Astrocyte (in vitro differentiated cells and primary cell): ENCODE data around the gene SCNN1A.

Experiments used
- CTCF ChIP-seq: IDR thresholded peaks from 2 replicates; pipeline ENCODE4 v1.5.1; 2011; ENCODE audit warnings: low read depth, mild to moderate bottlenecking, inconsistent platforms, low read length, moderate library complexity; ENCODE audit not compliant: insufficient read depth
- EZH2 ChIP-seq: IDR thresholded peaks from 2 replicates; pipeline ENCODE4 v1.6.1; 2012; ENCODE audit warnings: mild to moderate bottlenecking, low read length, inconsistent platforms; ENCODE audit not compliant: insufficient read depth

GRCh38 chr12:6416596-6416995, 41.2 kb upstream of the SCNN1A start:
- TF ChIP-seq CTCF, result no peak
- TF ChIP-seq EZH2, result no peak
